Fibroblast of gingiva (primary cell): Measurements from ENCODE around the gene GGCT.
"Not testable (repeated sequence)": the region's sequence is repeated elsewhere in the genome, so short reads cannot be mapped to it uniquely, and the experiment has no call there.

Experiments used
- DNase-seq: peaks from one replicate; pipeline ENCODE4 v3.0.0-alpha.2; 2011; ENCODE audit warnings: low read depth

Gene GGCT

GRCh38 chr7:30504301-30505173, at the start of gene GGCT:
Gene GGCT, minus strand, starts transcription at chr7:30504829. Its CDS starts 120 bp downstream, at chr7:30504709.
- peak; percentile 98 for DNase-seq

GRCh38 chr7:30553546-30553945, 48.9 kb upstream of the GGCT start:
- DNase-seq: no peak

GRCh38 chr7:30553141-30553540, 48.5 kb upstream of the GGCT start:
- no peak for DNase-seq

- no peak for DNase-seq
Observed at GRCh38 chr7:30552330-30552729, 47.7 kb upstream of the GGCT start.

GRCh38 chr7:30549931-30550493, 45.4 kb upstream of the GGCT start:
- no peak for DNase-seq

GRCh38 chr7:30548845-30549244, 44.2 kb upstream of the GGCT start:
- peak; percentile 55 for DNase-seq

GRCh38 chr7:30546596-30546995, 42.0 kb upstream of the GGCT start:
- no peak for DNase-seq

GRCh38 chr7:30545791-30546555, 41.3 kb upstream of the GGCT start:
- peak; percentile 21 for DNase-seq

- DNase-seq: no peak
Observed at GRCh38 chr7:30543813-30544525, 39.3 kb upstream of the GGCT start.

GRCh38 chr7:30543115-30543514, 38.5 kb upstream of the GGCT start:
- DNase-seq: not testable (repeated sequence)

- DNase-seq: no peak
Observed at GRCh38 chr7:30533886-30534285, 29.3 kb upstream of the GGCT start.

- no peak for DNase-seq
Observed at GRCh38 chr7:30531286-30531685, 26.7 kb upstream of the GGCT start.

GRCh38 chr7:30530373-30530772, 25.7 kb upstream of the GGCT start:
- DNase-seq: no peak

- DNase-seq: no peak
Observed at GRCh38 chr7:30528779-30529178, 24.1 kb upstream of the GGCT start.

- DNase-seq: not testable (repeated sequence)
Observed at GRCh38 chr7:30527297-30527696, 22.7 kb upstream of the GGCT start.

- DNase-seq: no peak
Observed at GRCh38 chr7:30526163-30526562, 21.5 kb upstream of the GGCT start.

GRCh38 chr7:30525429-30525828, 20.8 kb upstream of the GGCT start:
- no peak for DNase-seq

- DNase-seq: no peak
Observed at GRCh38 chr7:30524545-30524944, 19.9 kb upstream of the GGCT start.

GRCh38 chr7:30523466-30523865, 18.8 kb upstream of the GGCT start:
- DNase-seq: no peak

GRCh38 chr7:30522159-30522558, 17.5 kb upstream of the GGCT start:
- DNase-seq: no peak

GRCh38 chr7:30521532-30521931, 16.9 kb upstream of the GGCT start:
- peak; percentile 27 for DNase-seq

- DNase-seq: no peak
Observed at GRCh38 chr7:30519122-30519521, 14.5 kb upstream of the GGCT start.
